Liver (tissue), 2 donors: ENCODE measurements around the gene SLCO2A1.

Experiments used
- SP1 ChIP-seq: IDR thresholded peaks from 2 replicates; pipeline ENCODE4 v1.6.1; 2018; ENCODE audit warnings: antibody characterized with exemption, mild to moderate bottlenecking
- TF ChIP-seq, protein P1 (sequence below): IDR thresholded peaks from 2 replicates; pipeline ENCODE4 v1.6.1; 2016; ENCODE audit warnings: antibody characterized with exemption
- donor health status: healthy.

DNA sequence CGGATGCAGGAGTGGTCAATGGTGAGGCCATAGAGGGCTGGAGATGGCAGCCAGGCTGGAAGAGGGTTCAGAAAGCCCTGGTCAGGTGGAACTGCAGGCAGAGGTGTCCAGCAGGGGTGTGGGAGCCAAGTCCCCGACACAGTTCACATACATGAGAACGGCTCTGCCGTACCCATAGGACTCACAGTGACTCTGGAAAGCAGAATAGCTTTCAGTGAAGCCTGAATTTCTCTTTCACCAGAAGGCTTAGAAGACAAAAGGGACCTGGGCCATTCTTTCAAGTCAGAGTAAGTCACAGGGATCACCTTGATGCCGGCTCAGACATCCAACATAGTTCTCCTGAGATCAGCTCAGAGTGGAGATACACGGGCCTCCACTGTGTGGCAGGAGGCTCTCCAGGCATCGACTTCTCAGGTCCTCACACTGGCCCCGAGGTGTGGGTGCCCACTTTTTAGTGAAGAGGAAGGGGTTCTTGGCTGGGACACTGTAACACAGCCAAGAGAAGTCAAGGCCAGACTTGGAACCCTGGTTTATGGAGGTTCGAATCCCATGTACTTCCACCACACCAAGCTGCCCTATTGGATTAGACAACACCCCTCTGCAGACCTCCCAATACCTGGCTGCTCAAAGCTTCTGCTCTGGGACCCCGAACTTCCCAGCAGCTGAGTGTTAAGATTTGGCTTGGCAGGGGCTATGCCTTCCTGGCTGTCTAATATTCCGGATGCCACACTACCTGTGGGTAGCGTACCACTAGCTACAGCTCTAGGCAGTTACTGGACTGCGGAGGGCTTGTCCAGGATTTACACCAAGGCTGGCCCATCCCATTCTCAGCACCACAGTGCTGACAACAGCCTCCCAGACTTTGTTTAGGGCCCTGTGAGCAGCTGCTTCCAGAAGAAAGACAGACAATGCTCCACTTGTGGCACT, 93.6 kb downstream of the SLCO2A1 start:
- no peak for TF ChIP-seq SP1
- TF ChIP-seq, protein P1, sequence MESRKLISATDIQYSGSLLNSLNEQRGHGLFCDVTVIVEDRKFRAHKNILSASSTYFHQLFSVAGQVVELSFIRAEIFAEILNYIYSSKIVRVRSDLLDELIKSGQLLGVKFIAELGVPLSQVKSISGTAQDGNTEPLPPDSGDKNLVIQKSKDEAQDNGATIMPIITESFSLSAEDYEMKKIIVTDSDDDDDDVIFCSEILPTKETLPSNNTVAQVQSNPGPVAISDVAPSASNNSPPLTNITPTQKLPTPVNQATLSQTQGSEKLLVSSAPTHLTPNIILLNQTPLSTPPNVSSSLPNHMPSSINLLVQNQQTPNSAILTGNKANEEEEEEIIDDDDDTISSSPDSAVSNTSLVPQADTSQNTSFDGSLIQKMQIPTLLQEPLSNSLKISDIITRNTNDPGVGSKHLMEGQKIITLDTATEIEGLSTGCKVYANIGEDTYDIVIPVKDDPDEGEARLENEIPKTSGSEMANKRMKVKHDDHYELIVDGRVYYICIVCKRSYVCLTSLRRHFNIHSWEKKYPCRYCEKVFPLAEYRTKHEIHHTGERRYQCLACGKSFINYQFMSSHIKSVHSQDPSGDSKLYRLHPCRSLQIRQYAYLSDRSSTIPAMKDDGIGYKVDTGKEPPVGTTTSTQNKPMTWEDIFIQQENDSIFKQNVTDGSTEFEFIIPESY = no peak
